CD4-positive, alpha-beta T cell (primary cell): ENCODE data around the gene RASAL2. TPM values are rescaled to one million over a fixed set of nuclear protein-coding genes. Genes with fewer than 3 reads are reported as not detected.

Source experiments
- ATAC-seq: fragments of 200-7000 bp; cut with Tn5 transposase; one replicate; pipeline ENCODE4 v1.10.0; 2022; ENCODE audit warnings: mild to moderate bottlenecking; ENCODE audit not compliant: poor library complexity
- CTCF ChIA-PET: fragments of 350-600 bp; sonication (Branson Sonifier 250); formaldehyde crosslinking; loops from one replicate; lab custom pipeline; 2021; ENCODE audit warnings: antibody characterized with exemption, inconsistent platforms; lab: Charles Lee
- POLR2A ChIA-PET: fragments of 350-600 bp; sonication (Branson Sonifier 250); formaldehyde crosslinking; loops from one replicate; lab custom pipeline; 2021; ENCODE audit warnings: antibody characterized with exemption, inconsistent platforms; lab: Charles Lee
- DNase-seq, 14 experiments: peaks; one replicate each; pipeline ENCODE4 v3.0.0-alpha.2; 2013 to 2020; ENCODE audit warnings: mixed read lengths in 2 of 14
- H3K27ac ChIP-seq, 2 donors: one replicate each; pipeline versions ENCODE4 v1.5.1 to v1.7.0; 2013; ENCODE audit warnings: low read length in 2 of 2, low read depth in 1 of 2, mild to moderate bottlenecking in 1 of 2
- H3K27me3 ChIP-seq, 2 experiments: 1 replicate in 1 of 2; 2 replicates in 1 of 2; pipeline versions ENCODE4 v1.6.1 to v1.7.0; 2013; ENCODE audit warnings: low read length in 2 of 2, control low read depth in 1 of 2, mild to moderate bottlenecking in 1 of 2, moderate library complexity in 1 of 2; ENCODE audit not compliant: insufficient read depth in 2 of 2, control insufficient read depth in 1 of 2
- H3K36me3 ChIP-seq: one replicate; pipeline ENCODE4 v1.6.1; 2013; ENCODE audit warnings: low read length, control low read depth; ENCODE audit not compliant: insufficient read depth
- H3K4me1 ChIP-seq: one replicate; pipeline ENCODE4 v1.6.1; 2013; ENCODE audit warnings: low read length, control low read depth; ENCODE audit not compliant: insufficient read depth
- H3K4me3 ChIP-seq: one replicate; pipeline ENCODE4 v1.5.1; 2013; ENCODE audit warnings: mild to moderate bottlenecking, low read length, moderate library complexity
- H3K9me3 ChIP-seq, 2 experiments: 1 replicate in 1 of 2; 2 replicates in 1 of 2; pipeline versions ENCODE4 v1.6.1 to v1.7.0; 2013; ENCODE audit warnings: low read length in 2 of 2, mild to moderate bottlenecking in 2 of 2, control low read depth in 1 of 2, moderate library complexity in 1 of 2; ENCODE audit not compliant: control insufficient read depth in 1 of 2, insufficient read depth in 1 of 2
- H3K27ac Mint-ChIP-seq: one replicate; pipeline ENCODE4 v1.8.0; 2020; ENCODE audit warnings: mixed read lengths
- H3K27me3 Mint-ChIP-seq: one replicate; pipeline ENCODE4 v1.8.0; 2021; ENCODE audit warnings: mixed read lengths
- H3K36me3 Mint-ChIP-seq: one replicate; pipeline ENCODE4 v1.8.0; 2021; ENCODE audit warnings: low read depth, mixed read lengths
- H3K4me1 Mint-ChIP-seq: one replicate; pipeline ENCODE4 v1.8.0; 2021; ENCODE audit warnings: low read depth, mixed read lengths
- H3K4me3 Mint-ChIP-seq: one replicate; pipeline ENCODE4 v1.8.0; 2020; ENCODE audit warnings: mild to moderate bottlenecking, mixed read lengths
- H3K9me3 Mint-ChIP-seq: one replicate; pipeline ENCODE4 v1.8.0; 2020; ENCODE audit warnings: mixed read lengths
- CTCF ChIP-seq: fragments of 200-600 bp; IDR thresholded peaks from one replicate; pipeline ENCODE4 v1.8.0; 2022; ENCODE audit warnings: antibody characterized with exemption, mild to moderate bottlenecking
- intact Hi-C, 2 experiments: fragments of 100-400 bp; cut with DNase I in 1 of 2; cut with micrococcal nuclease in 1 of 2; formaldehyde crosslinking; loops; one replicate each; pipeline versions ENCODE4 v1.15.1 to v1.9.0; 2023 to 2025; cut with DNase I, micrococcal nuclease
- total RNA-seq, 174 experiments: library from RNA in 2 of 174; stranded (reverse) in 2 of 174; gene quantifications; one replicate each; pipeline ENCODE4 v1.2.3 and lab custom pipeline; 2021 to 2026

RASAL2 gene
- total RNA-seq, 2 experiments from 2014 or later = 0.03 TPM; not detected in 1

GRCh38 chr1:178358456-178358855 lies 264.6 kb downstream of the RASAL2 start:
- Histone ChIP-seq H3K4me1 (no peaks in the 10 kb centered on the region), H3K27me3 (no peaks in the 10 kb centered on the region), H3K4me3 (no peak overlapping the region), H3K27ac (no peak overlapping the region), H3K36me3 (no peaks in the 10 kb centered on the region), H3K9me3 (peaks cover 0 to 3% of the 10 kb centered on the region in 2 experiments)
- ChIA-PET POLR2A (no interaction called here), CTCF (no interaction called here)
- Mint-ChIP-seq H3K4me1 (no peaks in the 10 kb centered on the region), H3K4me3 (no peak overlapping the region), H3K27me3 (no peaks in the 10 kb centered on the region), H3K9me3 (peaks cover under 1% of the 10 kb centered on the region), H3K27ac (no peak overlapping the region), H3K36me3 (no peaks in the 10 kb centered on the region)
- intact Hi-C loops = loop anchor here in 1 of 2 experiments (5.0 kb wide), 1 partner anchor 49 kb away; no protein-coding TSS in a partner anchor
- ATAC-seq (no peak), DNase-seq (no peak)
- no peak for TF ChIP-seq CTCF

GRCh38 chr1:178360421-178360820 lies 266.5 kb downstream of the RASAL2 start:
- no peaks in the 10 kb centered on the region for H3K27me3 ChIP-seq
- no peaks in the 10 kb centered on the region for H3K27me3 Mint-ChIP-seq
- POLR2A ChIA-PET = no interaction called here

GRCh38 chr1:178361847-178362246 lies 267.9 kb downstream of the RASAL2 start:
- H3K4me1 ChIP-seq = no peaks in the 10 kb centered on the region
- no peak overlapping the region for H3K27ac ChIP-seq
- Mint-ChIP-seq H3K36me3 (no peaks in the 10 kb centered on the region), H3K27me3 (no peaks in the 10 kb centered on the region), H3K4me1 (no peaks in the 10 kb centered on the region), H3K27ac (no peak overlapping the region), H3K9me3 (no peaks in the 10 kb centered on the region), H3K4me3 (no peak overlapping the region)
- ChIA-PET POLR2A (no interaction called here), CTCF (no interaction called here)
- H3K4me3 ChIP-seq = no peak overlapping the region
- no peaks in the 10 kb centered on the region for H3K27me3 ChIP-seq
- DNase-seq = no peak
- intact Hi-C loops = no loop called here
- no peaks in the 10 kb centered on the region for H3K36me3 ChIP-seq
- ATAC-seq = no peak
- no peak for TF ChIP-seq CTCF
- H3K9me3 ChIP-seq = no peaks in the 10 kb centered on the region

More at GRCh38 chr1:178360421-178360820, 266.5 kb downstream of the RASAL2 start:
- TF ChIP-seq CTCF = no peak
- ATAC-seq (no peak), DNase-seq (no peak)
- H3K36me3 Mint-ChIP-seq = no peaks in the 10 kb centered on the region
- H3K27ac Mint-ChIP-seq = no peak overlapping the region
- CTCF ChIA-PET = no interaction called here
- intact Hi-C loops = no loop called here
- H3K4me1 Mint-ChIP-seq = no peaks in the 10 kb centered on the region
- H3K4me3 ChIP-seq = no peak overlapping the region
- H3K36me3 ChIP-seq = no peaks in the 10 kb centered on the region
- H3K4me1 ChIP-seq = no peaks in the 10 kb centered on the region
- H3K4me3 Mint-ChIP-seq = no peak overlapping the region
- H3K27ac ChIP-seq = no peak overlapping the region
- H3K9me3 Mint-ChIP-seq = no peaks in the 10 kb centered on the region
- H3K9me3 ChIP-seq = peaks cover 0 to 3% of the 10 kb centered on the region in 2 experiments
